DOHH2 (cell line): ENCODE results near the gene ARHGAP19.

Experiments used
- H3F3A ChIP-seq: fragments of 200-600 bp; sonication (generic), shearing (Covaris generic); 2 replicates; pipeline ENCODE4 v1.6.0; 2016; ENCODE audit warnings: antibody characterized with exemption, mild to moderate bottlenecking; ENCODE audit not compliant: control insufficient read depth, insufficient read depth
- H3K27ac ChIP-seq: fragments of 200-600 bp; sonication (generic); 2 replicates; pipeline ENCODE4 v1.5.1; 2014; ENCODE audit warnings: low read depth, mild to moderate bottlenecking, low read length, moderate library complexity
- H3K27me3 ChIP-seq: fragments of 200-600 bp; sonication (generic); 2 replicates; pipeline ENCODE4 v1.6.1; 2014; ENCODE audit warnings: mild to moderate bottlenecking, low read length, mixed read lengths; ENCODE audit not compliant: control insufficient read depth
- H3K36me3 ChIP-seq: fragments of 200-600 bp; sonication (generic); 2 replicates; pipeline ENCODE4 v1.6.1; 2014; ENCODE audit warnings: mild to moderate bottlenecking, low read length, moderate library complexity, mixed read lengths; ENCODE audit not compliant: control insufficient read depth
- H3K4me1 ChIP-seq: fragments of 200-600 bp; sonication (generic); 2 replicates; pipeline ENCODE4 v1.6.1; 2014; ENCODE audit warnings: mild to moderate bottlenecking, low read length, mixed read lengths; ENCODE audit not compliant: control insufficient read depth
- H3K4me2 ChIP-seq: fragments of 200-600 bp; sonication (generic); 2 replicates; pipeline ENCODE4 v1.6.0; 2014; ENCODE audit warnings: mild to moderate bottlenecking, low read length, moderate library complexity
- H3K4me3 ChIP-seq: fragments of 200-600 bp; sonication (generic); 2 replicates; pipeline ENCODE4 v1.5.1; 2014; ENCODE audit warnings: mild to moderate bottlenecking, low read length, mixed read lengths
- H3K79me2 ChIP-seq: fragments of 200-600 bp; sonication (generic); 2 replicates; pipeline ENCODE4 v1.6.1; 2014; ENCODE audit warnings: mild to moderate bottlenecking, low read length, mixed read lengths; ENCODE audit not compliant: control insufficient read depth
- H3K9me2 ChIP-seq: fragments of 200-600 bp; sonication (generic); replicated peaks from 2 replicates; pipeline ENCODE4 v1.6.1; 2014; ENCODE audit warnings: mild to moderate bottlenecking, low read length, mixed read lengths; ENCODE audit not compliant: control insufficient read depth
- H3K9me3 ChIP-seq: fragments of 200-600 bp; sonication (generic); 2 replicates; pipeline ENCODE4 v1.6.1; 2014; ENCODE audit warnings: antibody characterized with exemption, low read length, mixed read lengths; ENCODE audit not compliant: control insufficient read depth, insufficient read depth
- H4K20me1 ChIP-seq: fragments of 200-600 bp; sonication (generic); 2 replicates; pipeline ENCODE4 v1.6.0; 2014; ENCODE audit warnings: low read depth, mild to moderate bottlenecking, antibody characterized with exemption, low read length, moderate library complexity; ENCODE audit not compliant: control insufficient read depth, insufficient read depth
- CTCF ChIP-seq: fragments of 200-600 bp; sonication (generic); IDR thresholded peaks from one replicate; pipeline ENCODE4 v1.5.1; 2014; ENCODE audit warnings: antibody characterized with exemption, mild to moderate bottlenecking, low read depth, low read length; ENCODE audit not compliant: poor library complexity, severe bottlenecking
- EZH2phosphoT487 ChIP-seq: fragments of 200-600 bp; sonication (generic); IDR thresholded peaks from 2 replicates; pipeline ENCODE4 v1.6.1; 2017; ENCODE audit warnings: borderline replicate concordance, mild to moderate bottlenecking, antibody characterized with exemption, low read length, moderate library complexity, mixed read lengths

Gene ARHGAP19

DNA sequence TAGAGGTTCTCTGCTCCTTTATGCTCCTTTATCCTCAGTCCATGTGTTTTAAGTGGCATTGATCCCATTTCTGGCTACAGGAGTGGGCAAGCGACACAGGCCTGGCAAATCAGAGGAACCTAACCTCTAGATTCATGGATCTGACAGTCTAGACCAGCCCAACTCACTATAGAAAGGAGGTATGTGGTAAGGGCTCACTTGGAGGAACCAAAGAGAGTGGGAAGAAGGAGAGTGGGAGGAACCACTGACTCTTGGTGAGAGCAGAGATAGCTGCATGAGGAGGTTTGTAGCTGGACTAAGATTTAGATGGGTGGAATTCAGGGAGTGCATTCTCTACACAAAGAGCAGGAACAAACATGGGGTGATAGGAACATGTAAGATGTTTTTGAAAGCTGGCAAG is 15.0 kb upstream of the ARHGAP19 start:
- no peaks in the 10 kb centered on the region; the same call in 1 of the 2 replicates for H3K27me3 ChIP-seq

GRCh38 chr10:97302088-97302791 is 9.8 kb upstream of the ARHGAP19 start:
- Histone ChIP-seq H3K27me3 (0 out of 2 replicates have a peak, but pooled peaks cover 2% of the 10 kb centered on the region), H3K9me3 (no peaks in the 10 kb centered on the region), H3K36me3 (no peaks in the 10 kb centered on the region), H3K4me3 (no peak overlapping the region), H3K4me1 (no peaks in the 10 kb centered on the region), H3K27ac (no peak overlapping the region), H3F3A (no peaks in the 10 kb centered on the region), H4K20me1 (no peaks in the 10 kb centered on the region), H3K9me2 (no peaks in the 10 kb centered on the region), H3K79me2 (no peaks in the 10 kb centered on the region), H3K4me2 (no peak overlapping the region)
- TF ChIP-seq CTCF = no peak
- no peak for TF ChIP-seq EZH2phosphoT487

More for the DNA sequence above, 15.0 kb upstream of the ARHGAP19 start:
- H4K20me1 ChIP-seq = no peaks in the 10 kb centered on the region
- no peaks in the 10 kb centered on the region for H3F3A ChIP-seq
- no peaks in the 10 kb centered on the region for H3K79me2 ChIP-seq
- no peaks in the 10 kb centered on the region for H3K9me3 ChIP-seq
- H3K9me2 ChIP-seq = no peaks in the 10 kb centered on the region
- H3K4me3 ChIP-seq = no peak overlapping the region
- no peak overlapping the region for H3K4me2 ChIP-seq
- no peak for TF ChIP-seq CTCF
- no peak for TF ChIP-seq EZH2phosphoT487
- H3K4me1 ChIP-seq = peaks cover 16% of the 10 kb centered on the region
- no peak overlapping the region for H3K27ac ChIP-seq
- H3K36me3 ChIP-seq = no peaks in the 10 kb centered on the region

- H3K27me3 ChIP-seq = 0 out of 2 replicates have a peak, but pooled peaks cover 2% of the 10 kb centered on the region
- H3K27ac ChIP-seq = no peak overlapping the region
- no peaks in the 10 kb centered on the region for H3K79me2 ChIP-seq
- H3K9me3 ChIP-seq = no peaks in the 10 kb centered on the region
- H3K36me3 ChIP-seq = no peaks in the 10 kb centered on the region
- H3K4me2 ChIP-seq = no peak overlapping the region
- H4K20me1 ChIP-seq = no peaks in the 10 kb centered on the region
- TF ChIP-seq EZH2phosphoT487 = no peak
- no peak for TF ChIP-seq CTCF
- H3K4me3 ChIP-seq = no peak overlapping the region
- H3K9me2 ChIP-seq = no peaks in the 10 kb centered on the region
- H3K4me1 ChIP-seq = no peaks in the 10 kb centered on the region
- no peaks in the 10 kb centered on the region for H3F3A ChIP-seq
Observed at GRCh38 chr10:97300980-97301379, 8.5 kb upstream of the ARHGAP19 start.
